HL-60 (cell line): ENCODE data around the gene BRMS1L.

Experiments used
- DNase-seq, 2 experiments: peaks; one replicate each; pipeline ENCODE4 v3.0.0-alpha.2; 2010 to 2020; ENCODE audit warnings: low read depth in 1 of 2, low spot score in 1 of 2
- H3K27ac ChIP-seq: fragments of 250-450 bp; sonication (Bioruptor Pico); replicated peaks from 2 replicates; pipeline ENCODE4 v1.5.1; 2020; ENCODE audit warnings: mild to moderate bottlenecking, moderate library complexity
- H3K27me3 ChIP-seq: fragments of 250-450 bp; sonication (Bioruptor Pico); 2 replicates; pipeline ENCODE4 v1.5.1; 2021; ENCODE audit warnings: mild to moderate bottlenecking, moderate library complexity; ENCODE audit not compliant: insufficient read depth, poor library complexity, severe bottlenecking
- H3K4me3 ChIP-seq: replicated peaks from 2 replicates; pipeline ENCODE4 v1.5.1; 2011; ENCODE audit warnings: mild to moderate bottlenecking, control low read depth, low read length; ENCODE audit not compliant: insufficient read depth
- CTCF ChIP-seq: IDR thresholded peaks from one replicate; pipeline ENCODE4 v1.5.1; 2011; ENCODE audit warnings: low read length, control low read depth, inconsistent platforms; ENCODE audit not compliant: insufficient read depth
- GABPA ChIP-seq: IDR thresholded peaks from 2 replicates; pipeline ENCODE4 v1.6.1; 2012; ENCODE audit warnings: low read depth
- POLR2AphosphoS5 ChIP-seq: IDR thresholded peaks from 2 replicates; pipeline ENCODE4 v1.6.1; 2012; ENCODE audit warnings: low read depth
- REST ChIP-seq: IDR thresholded peaks from 2 replicates; pipeline ENCODE4 v1.6.1; 2012; ENCODE audit warnings: low read depth; ENCODE audit not compliant: insufficient replicate concordance
- SPI1 ChIP-seq: IDR thresholded peaks from 2 replicates; pipeline ENCODE4 v1.6.1; 2012; ENCODE audit warnings: low read depth, mild to moderate bottlenecking, borderline replicate concordance

Gene BRMS1L

GRCh38 chr14:35853225-35853624, 27.1 kb downstream of the BRMS1L start:
- H3K4me3 ChIP-seq, result no peak overlapping the region
- DNase-seq, result no peak
- H3K27ac ChIP-seq, result no peak overlapping the region
- no peaks in the 10 kb centered on the region for H3K27me3 ChIP-seq
- TF ChIP-seq REST (no peak), GABPA (no peak), POLR2AphosphoS5 (no peak), CTCF (no peak)

- Histone ChIP-seq H3K27me3 (no peaks in the 10 kb centered on the region), H3K27ac (no peak overlapping the region), H3K4me3 (no peak overlapping the region)
- TF ChIP-seq POLR2AphosphoS5, result no peak
- no peak for TF ChIP-seq REST
- TF ChIP-seq CTCF, result no peak
- no peak for TF ChIP-seq SPI1
- no peak for TF ChIP-seq GABPA
- DNase-seq, result no peak
Observed at GRCh38 chr14:35854696-35855270, 28.6 kb downstream of the BRMS1L start.

GRCh38 chr14:35855876-35856481, 29.8 kb downstream of the BRMS1L start:
- peak in 1 of 2 experiments; percentile 23 for DNase-seq

More at GRCh38 chr14:35855876-35856481, 29.8 kb downstream of the BRMS1L start:
- H3K27me3 ChIP-seq, result no peaks in the 10 kb centered on the region
- TF ChIP-seq POLR2AphosphoS5 (peak; percentile 40; the same call in 1 of the 2 replicates), CTCF (no peak)
- no peak overlapping the region for H3K27ac ChIP-seq
- no peak overlapping the region for H3K4me3 ChIP-seq
